Kidney (tissue), 14 donors: ENCODE results near the gene CADPS2. TPM values are rescaled to one million over a fixed set of nuclear protein-coding genes. Genes with fewer than 3 reads are reported as not detected.

ENCODE experiments used
- DNase-seq, 5 donors: peaks; one replicate each; pipeline ENCODE4 v3.0.0-alpha.2; 2013 to 2020
- FAIRE-seq: peaks from 2 replicates; lab custom pipeline; 2012; peaks lifted over from hg19 to GRCh38; lab: Jason Lieb, UNC
- H3K27ac ChIP-seq, 2 donors: one replicate each; pipeline ENCODE4 v1.7.0; 2013; ENCODE audit warnings: low read depth in 2 of 2, low read length in 2 of 2, inconsistent platforms in 1 of 2
- H3K27me3 ChIP-seq: one replicate; pipeline ENCODE4 v1.7.1; 2013; ENCODE audit warnings: low read length, inconsistent platforms; ENCODE audit not compliant: control insufficient read depth, insufficient read depth
- H3K36me3 ChIP-seq, 3 donors: one replicate each; pipeline versions ENCODE4 v1.7.0 to v1.7.1; 2013; ENCODE audit warnings: low read length in 3 of 3, control low read depth in 1 of 3, inconsistent platforms in 1 of 3; ENCODE audit not compliant: insufficient read depth in 3 of 3, control insufficient read depth in 2 of 3
- H3K4me1 ChIP-seq, 3 donors: one replicate each; pipeline versions ENCODE4 v1.7.0 to v1.7.1; 2013; ENCODE audit warnings: low read length in 3 of 3, inconsistent platforms in 1 of 3, low read depth in 1 of 3; ENCODE audit not compliant: control insufficient read depth in 2 of 3, insufficient read depth in 2 of 3
- H3K4me3 ChIP-seq, 3 donors: one replicate each; pipeline versions ENCODE4 v1.7.0 to v1.8.1; 2013; ENCODE audit warnings: low read length in 3 of 3, control low read depth in 1 of 3, inconsistent platforms in 1 of 3
- H3K9ac ChIP-seq, 3 donors: one replicate each; pipeline versions ENCODE4 v1.7.0 to v1.7.1; 2013; ENCODE audit warnings: low read length in 3 of 3, control low read depth in 1 of 3, inconsistent platforms in 1 of 3
- H3K9me3 ChIP-seq, 3 donors: one replicate each; pipeline versions ENCODE4 v1.7.0 to v1.7.1; 2013; ENCODE audit warnings: low read length in 3 of 3, control low read depth in 1 of 3, inconsistent platforms in 1 of 3; ENCODE audit not compliant: control insufficient read depth in 2 of 3, insufficient read depth in 1 of 3
- intact Hi-C: fragments of 100-400 bp; cut with DNase I; formaldehyde crosslinking; loops from one replicate; pipeline ENCODE4 v1.11.1; 2022
- polyA plus RNA-seq: library from polyadenylated mRNA; stranded (reverse); fragments of 350-450 nt; fragmentation: Illumina TruSeq; extraction: RNeasy Lipid Tissue Mini Kit (QIAGEN cat#74804); gene quantifications from one replicate; pipeline ENCODE4 v1.2.3, GENCODE V29; 2014; ENCODE audit warnings: low read depth, low replicate concordance; ENCODE audit not compliant: insufficient read depth
- total RNA-seq: library from RNA; stranded (reverse); fragmentation: NEBNext Ultra II Directional; extraction: Animal tissue kit (Norgen Biotek cat#: 25700); gene quantifications from one replicate; pipeline ENCODE4 v1.2.1, GENCODE V29; 2021
- TF ChIP-seq, protein P1 (sequence below): IDR thresholded peaks from 3 replicates; pipeline ENCODE4 v1.5.1; 2012; ENCODE audit warnings: mild to moderate bottlenecking, moderate library complexity, borderline replicate concordance; ENCODE audit not compliant: insufficient read depth; ENCODE audit errors: extremely low read depth
- donor health status: control.
- donor health status: control.
- donor health status: control.
- donor health status: control.
- donor health status: control.
- donor health status: DM: yes; HTN: yes; CAD: no.
- donor health status: Normal renal cell carcinoma (clear cell type).

The CADPS2 gene
- total and polyA plus RNA-seq, 2 donors from 2014 or later: 33.0 to 39.9 TPM

GRCh38 chr7:122869260-122869659 is 17.0 kb downstream of the CADPS2 start:
- no peak for DNase-seq

DNA sequence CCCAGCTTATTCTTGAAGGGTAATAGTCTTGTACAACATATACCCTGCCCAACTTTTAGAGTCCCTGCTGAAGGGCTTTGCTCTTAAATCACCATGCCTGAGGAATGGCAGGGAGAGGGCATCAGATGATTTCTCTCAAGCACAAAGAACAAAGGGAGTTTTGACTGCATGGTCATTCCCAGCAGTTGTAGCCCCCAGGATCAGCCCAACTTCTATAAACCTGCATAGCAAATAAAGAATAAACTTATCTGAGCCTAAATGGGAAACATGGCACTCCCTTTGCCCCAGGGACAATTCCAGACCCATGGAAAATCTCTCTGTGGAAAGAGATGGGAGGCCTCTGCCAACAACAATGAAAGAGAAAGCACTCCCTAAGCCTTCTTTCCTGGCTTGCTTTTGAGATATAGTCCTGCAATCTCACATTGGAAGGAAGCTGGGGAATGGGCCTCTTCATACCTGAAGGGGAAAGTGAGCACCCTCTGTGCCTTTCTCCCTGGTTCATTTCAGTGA is 18.7 kb downstream of the CADPS2 start:
- no peak overlapping the region for H3K27ac ChIP-seq
- no peak overlapping the region for H3K4me3 ChIP-seq
- DNase-seq: no peak
- no peak for FAIRE-seq
- H3K36me3 ChIP-seq: no peaks in the 10 kb centered on the region
- peaks cover 1 to 17% (median 3%) of the 10 kb centered on the region in 3 donors for H3K9me3 ChIP-seq
- H3K27me3 ChIP-seq: no peaks in the 10 kb centered on the region
- no peak overlapping the region for H3K9ac ChIP-seq
- TF ChIP-seq, protein P1, sequence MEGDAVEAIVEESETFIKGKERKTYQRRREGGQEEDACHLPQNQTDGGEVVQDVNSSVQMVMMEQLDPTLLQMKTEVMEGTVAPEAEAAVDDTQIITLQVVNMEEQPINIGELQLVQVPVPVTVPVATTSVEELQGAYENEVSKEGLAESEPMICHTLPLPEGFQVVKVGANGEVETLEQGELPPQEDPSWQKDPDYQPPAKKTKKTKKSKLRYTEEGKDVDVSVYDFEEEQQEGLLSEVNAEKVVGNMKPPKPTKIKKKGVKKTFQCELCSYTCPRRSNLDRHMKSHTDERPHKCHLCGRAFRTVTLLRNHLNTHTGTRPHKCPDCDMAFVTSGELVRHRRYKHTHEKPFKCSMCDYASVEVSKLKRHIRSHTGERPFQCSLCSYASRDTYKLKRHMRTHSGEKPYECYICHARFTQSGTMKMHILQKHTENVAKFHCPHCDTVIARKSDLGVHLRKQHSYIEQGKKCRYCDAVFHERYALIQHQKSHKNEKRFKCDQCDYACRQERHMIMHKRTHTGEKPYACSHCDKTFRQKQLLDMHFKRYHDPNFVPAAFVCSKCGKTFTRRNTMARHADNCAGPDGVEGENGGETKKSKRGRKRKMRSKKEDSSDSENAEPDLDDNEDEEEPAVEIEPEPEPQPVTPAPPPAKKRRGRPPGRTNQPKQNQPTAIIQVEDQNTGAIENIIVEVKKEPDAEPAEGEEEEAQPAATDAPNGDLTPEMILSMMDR: no peak
- H3K4me1 ChIP-seq: peaks cover 0 to 4% (median 0%) of the 10 kb centered on the region in 3 donors
- intact Hi-C loops: no loop called here

More at GRCh38 chr7:122869260-122869659, 17.0 kb downstream of the CADPS2 start:
- no peaks in the 10 kb centered on the region for H3K27me3 ChIP-seq
- H3K36me3 ChIP-seq: no peaks in the 10 kb centered on the region
- H3K4me3 ChIP-seq: no peak overlapping the region
- intact Hi-C loops: no loop called here
- H3K9ac ChIP-seq: no peak overlapping the region
- FAIRE-seq: no peak
- peaks cover 0 to 4% (median 0%) of the 10 kb centered on the region in 3 donors for H3K4me1 ChIP-seq
- TF ChIP-seq, protein P1: no peak
- H3K9me3 ChIP-seq: peaks cover 1 to 17% (median 3%) of the 10 kb centered on the region in 3 donors
- no peak overlapping the region for H3K27ac ChIP-seq

- no peaks in the 10 kb centered on the region for H3K36me3 ChIP-seq
Measured at GRCh38 chr7:122864838-122865237, 21.4 kb downstream of the CADPS2 start.

More at GRCh38 chr7:122864838-122865237, 21.4 kb downstream of the CADPS2 start:
- TF ChIP-seq, protein P1: no peak
- H3K4me1 ChIP-seq: peaks cover 0 to 4% (median 0%) of the 10 kb centered on the region in 3 donors
- DNase-seq (no peak), FAIRE-seq (no peak)
- peaks cover 1 to 17% (median 3%) of the 10 kb centered on the region in 3 donors for H3K9me3 ChIP-seq
- H3K4me3 ChIP-seq: no peak overlapping the region
- H3K9ac ChIP-seq: no peak overlapping the region
- no peak overlapping the region for H3K27ac ChIP-seq
- H3K27me3 ChIP-seq: no peaks in the 10 kb centered on the region
- intact Hi-C loops: no loop called here
